ENCODE data around the gene PEX3. TPM values are rescaled to one million over a fixed set of nuclear protein-coding genes. Genes with fewer than 3 reads are reported as not detected.
A peak's percentile ranks its signal among the peaks of the same experiment; 100 is the strongest.

The PEX3 gene
- total RNA-seq, 1 experiment from 2014 or later: 38.1 TPM

- DNase-seq (ENCODE audit: low read depth): peak; percentile 69
Measured at GRCh38 chr6:143536866-143537691, 86.5 kb downstream of the PEX3 start.

DNA sequence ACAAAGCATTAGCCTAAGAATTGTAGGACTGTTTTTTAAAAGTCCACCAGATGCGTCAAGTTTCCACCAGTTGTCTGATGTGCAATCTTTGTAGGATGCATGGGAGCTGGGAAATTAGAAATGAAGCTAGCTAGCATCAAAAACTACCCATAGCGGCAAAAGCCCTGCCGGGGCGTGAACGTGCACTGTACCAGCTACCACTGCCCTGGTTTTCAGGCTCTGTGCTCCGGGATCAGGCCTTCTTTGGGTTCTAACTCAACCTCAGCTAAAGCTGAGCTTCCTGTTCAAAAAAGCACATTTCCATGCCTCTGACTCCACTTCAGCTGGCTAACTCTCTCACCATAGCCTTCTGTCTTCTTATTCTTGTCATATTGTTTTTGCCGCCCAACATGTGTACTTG, 87.8 kb downstream of the PEX3 start:
- no peak for DNase-seq (ENCODE audit: low read depth)

DNA sequence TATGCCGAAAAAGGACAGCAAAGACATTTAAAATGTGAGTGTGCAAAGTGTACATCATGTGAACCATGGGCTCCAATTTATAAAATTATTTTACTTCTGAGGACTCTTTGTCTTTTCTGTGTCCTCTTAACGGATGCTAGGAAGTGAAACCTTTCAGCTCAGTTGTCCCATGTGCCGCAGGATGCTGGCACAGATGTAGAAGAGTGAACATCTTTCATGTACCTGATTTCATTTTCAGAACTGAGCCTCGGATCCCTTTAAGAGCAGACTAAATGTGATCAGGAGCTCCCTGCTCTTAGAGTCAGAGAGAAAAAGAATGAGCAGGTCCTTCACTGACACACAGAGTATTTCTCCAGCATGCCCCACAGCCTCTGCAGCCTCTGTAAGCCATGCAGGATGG, 88.5 kb downstream of the PEX3 start:
- no peak for DNase-seq (ENCODE audit: low read depth)

DNA sequence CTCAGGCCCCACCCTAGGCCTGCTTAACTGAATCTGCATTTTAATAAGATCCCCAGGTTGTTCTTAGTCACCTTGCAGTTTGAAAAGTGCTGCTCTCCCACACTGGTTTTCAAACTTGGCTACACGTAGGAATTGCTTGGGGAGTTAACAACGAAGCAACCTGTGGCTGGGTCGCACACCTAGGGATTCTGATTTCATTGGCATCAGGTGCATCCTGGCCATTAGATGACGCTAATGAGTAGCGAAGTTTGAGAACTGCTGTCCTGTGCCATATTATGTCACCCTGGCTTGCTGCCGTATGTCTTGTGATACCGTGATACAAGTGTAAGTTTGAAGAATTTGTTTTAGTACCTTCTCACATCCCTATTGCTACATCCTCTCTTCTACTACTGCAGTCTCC, 89.1 kb downstream of the PEX3 start:
- no peak for DNase-seq (ENCODE audit: low read depth)

- no peak for DNase-seq (ENCODE audit: low read depth)
Measured at GRCh38 chr6:143540192-143540591, 89.6 kb downstream of the PEX3 start.

Other genes starting within 250 kb of the PEX3 start
- gene ADAT2, start 110 bp upstream of the PEX3 start, total RNA-seq (2014; rRNA removed; shearing (Covaris generic)): 2.7 and 6.2 TPM in 2 replicates
- gene FUCA2, start 60.9 kb downstream of the PEX3 start, total RNA-seq (2014; rRNA removed; shearing (Covaris generic)): 140 and 183 TPM in 2 replicates
- gene PHACTR2, start 227.2 kb downstream of the PEX3 start, total RNA-seq (2014; rRNA removed; shearing (Covaris generic)): 21.3 and 32.0 TPM in 2 replicates